ENCODE measurements around the gene NLK.
A peak's percentile ranks its signal among the peaks of the same experiment; 100 is the strongest.

NLK gene

DNA sequence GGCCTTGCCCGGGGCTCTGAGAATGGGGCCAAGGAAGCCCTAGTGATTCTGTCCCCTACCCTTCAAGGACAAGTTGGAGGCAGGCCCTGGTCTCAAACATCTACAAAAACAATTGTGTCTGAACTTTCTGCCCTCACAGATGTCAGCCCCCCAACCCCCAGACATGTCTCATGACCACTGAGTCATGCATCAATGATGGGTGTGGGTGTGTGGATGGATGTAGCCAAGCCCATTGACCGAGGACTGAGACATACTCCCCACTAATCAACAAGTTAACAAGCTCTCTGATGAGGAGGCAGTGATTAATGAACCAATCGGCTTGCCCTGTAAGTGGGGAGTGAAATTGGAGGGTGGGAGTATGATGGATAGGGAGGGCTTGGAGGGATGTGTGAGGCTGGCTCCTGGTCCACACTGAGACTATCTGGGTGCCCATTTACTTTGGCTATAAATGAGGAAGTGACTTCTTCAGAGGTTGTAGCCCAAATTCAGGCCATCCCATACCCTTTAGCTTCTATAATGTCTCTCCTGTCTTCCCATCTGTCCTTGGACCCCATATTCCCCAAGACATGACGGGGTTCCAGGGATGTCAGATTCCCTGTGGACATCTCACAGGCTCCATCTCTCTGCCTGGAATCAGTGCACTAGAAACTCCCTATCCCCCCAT lies 179.4 kb downstream of the NLK start:
- in situ Hi-C loops (cut with MboI; ENCODE audit: low sequenced_read_pairs, unreplicated experiment) = no loop called here
- TF ChIP-seq, protein P1, sequence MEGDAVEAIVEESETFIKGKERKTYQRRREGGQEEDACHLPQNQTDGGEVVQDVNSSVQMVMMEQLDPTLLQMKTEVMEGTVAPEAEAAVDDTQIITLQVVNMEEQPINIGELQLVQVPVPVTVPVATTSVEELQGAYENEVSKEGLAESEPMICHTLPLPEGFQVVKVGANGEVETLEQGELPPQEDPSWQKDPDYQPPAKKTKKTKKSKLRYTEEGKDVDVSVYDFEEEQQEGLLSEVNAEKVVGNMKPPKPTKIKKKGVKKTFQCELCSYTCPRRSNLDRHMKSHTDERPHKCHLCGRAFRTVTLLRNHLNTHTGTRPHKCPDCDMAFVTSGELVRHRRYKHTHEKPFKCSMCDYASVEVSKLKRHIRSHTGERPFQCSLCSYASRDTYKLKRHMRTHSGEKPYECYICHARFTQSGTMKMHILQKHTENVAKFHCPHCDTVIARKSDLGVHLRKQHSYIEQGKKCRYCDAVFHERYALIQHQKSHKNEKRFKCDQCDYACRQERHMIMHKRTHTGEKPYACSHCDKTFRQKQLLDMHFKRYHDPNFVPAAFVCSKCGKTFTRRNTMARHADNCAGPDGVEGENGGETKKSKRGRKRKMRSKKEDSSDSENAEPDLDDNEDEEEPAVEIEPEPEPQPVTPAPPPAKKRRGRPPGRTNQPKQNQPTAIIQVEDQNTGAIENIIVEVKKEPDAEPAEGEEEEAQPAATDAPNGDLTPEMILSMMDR (IDR thresholded peaks at IDR 0.05; ENCODE audit: borderline replicate concordance, control extremely low read depth, extremely low read depth, insufficient read depth, missing control alignments) = no peak
- no peak for DNase-seq (ENCODE audit: low spot score)

DNA sequence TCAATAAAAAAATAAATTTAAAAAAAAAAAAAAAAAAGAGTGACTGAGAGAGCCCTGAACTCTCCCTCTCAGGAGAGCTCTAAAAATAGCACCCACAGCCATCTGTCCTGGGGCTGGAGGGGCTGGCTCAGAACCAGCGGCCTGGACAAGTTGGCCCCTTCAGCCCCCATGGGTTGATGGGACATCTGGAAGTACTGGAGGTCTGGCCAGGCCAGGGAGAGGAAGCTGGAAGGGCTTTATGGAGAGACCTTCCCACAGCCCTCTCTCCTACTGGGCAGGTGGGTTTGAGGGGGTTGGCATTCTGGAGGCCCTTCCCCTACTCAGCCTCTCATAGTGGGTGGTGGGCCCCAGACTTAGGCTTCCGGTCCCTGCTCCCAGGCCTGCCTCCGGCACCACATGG lies 182.8 kb downstream of the NLK start:
- TF ChIP-seq, protein P1 (IDR thresholded peaks at IDR 0.05; ENCODE audit: borderline replicate concordance, control extremely low read depth, extremely low read depth, insufficient read depth, missing control alignments) = no peak
- in situ Hi-C loops (cut with MboI; ENCODE audit: low sequenced_read_pairs, unreplicated experiment) = no loop called here

DNA sequence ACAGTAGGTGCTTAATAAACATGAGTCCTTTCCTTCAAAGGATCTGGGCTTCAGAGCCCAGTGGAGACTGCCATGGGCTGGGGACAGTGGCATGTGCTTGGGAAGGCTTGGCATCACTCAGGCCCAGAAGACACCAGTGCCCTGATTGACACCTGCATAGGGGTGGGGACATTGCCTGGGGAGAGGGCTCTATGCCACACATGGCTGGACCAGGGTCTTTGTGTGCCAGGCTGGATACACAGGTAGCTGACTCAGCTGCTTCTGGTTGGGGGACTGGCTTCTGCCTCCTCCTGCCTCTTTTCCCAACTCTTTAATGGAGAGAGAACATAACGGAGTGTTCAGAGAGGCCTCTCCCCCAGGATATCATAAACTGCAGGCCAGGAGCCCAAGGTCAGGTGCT lies 183.4 kb downstream of the NLK start:
- DNase-seq (ENCODE audit: low spot score) = no peak
- in situ Hi-C loops (cut with MboI; ENCODE audit: low sequenced_read_pairs, unreplicated experiment) = no loop called here
- TF ChIP-seq, protein P1 (IDR thresholded peaks at IDR 0.05; ENCODE audit: borderline replicate concordance, control extremely low read depth, extremely low read depth, insufficient read depth, missing control alignments) = no peak

More for the DNA sequence above, 182.8 kb downstream of the NLK start:
- DNase-seq (ENCODE audit: low spot score) = no peak

DNA sequence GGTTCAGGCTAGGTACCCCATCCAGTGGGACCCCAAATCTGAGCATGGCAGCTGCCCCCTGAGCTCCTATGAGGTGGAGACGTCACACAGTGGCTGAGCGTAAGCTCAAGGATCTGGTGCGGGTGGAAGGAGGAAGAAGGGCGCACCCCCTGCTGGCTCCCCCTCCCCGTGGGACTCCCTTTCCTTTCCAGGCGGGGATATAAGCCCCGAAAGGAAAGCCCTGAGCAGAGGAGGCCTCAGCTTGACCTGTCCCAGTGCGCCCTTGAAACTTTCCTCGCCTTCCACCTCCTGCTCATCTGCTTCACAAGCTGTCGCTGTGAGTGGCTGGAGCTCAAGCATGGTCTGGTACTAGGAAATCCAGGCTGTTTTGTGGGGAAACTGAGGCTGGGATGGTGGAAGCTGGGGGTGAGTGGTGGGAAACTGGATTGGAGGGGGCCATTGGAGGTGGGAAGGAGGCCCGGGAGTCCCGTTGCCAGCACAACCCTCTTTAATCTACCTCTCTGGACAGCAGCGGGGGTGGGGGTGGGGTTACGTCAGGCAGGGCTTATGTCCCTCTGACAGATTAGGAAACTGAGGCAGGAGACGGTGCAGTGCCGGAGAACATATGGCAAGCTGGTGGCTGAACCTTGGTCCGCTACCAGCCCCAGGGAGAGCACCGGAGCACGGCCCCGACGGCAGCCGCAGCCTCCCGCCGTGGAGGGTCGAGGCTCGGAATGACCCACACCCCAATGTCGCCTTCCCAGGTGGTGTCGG lies 184.3 kb downstream of the NLK start:
- DNase-seq (ENCODE audit: low spot score) = no peak
- in situ Hi-C loops (cut with MboI; ENCODE audit: low sequenced_read_pairs, unreplicated experiment) = no loop called here
- TF ChIP-seq, protein P1 (IDR thresholded peaks at IDR 0.05; ENCODE audit: borderline replicate concordance, control extremely low read depth, extremely low read depth, insufficient read depth, missing control alignments) = no peak

DNA sequence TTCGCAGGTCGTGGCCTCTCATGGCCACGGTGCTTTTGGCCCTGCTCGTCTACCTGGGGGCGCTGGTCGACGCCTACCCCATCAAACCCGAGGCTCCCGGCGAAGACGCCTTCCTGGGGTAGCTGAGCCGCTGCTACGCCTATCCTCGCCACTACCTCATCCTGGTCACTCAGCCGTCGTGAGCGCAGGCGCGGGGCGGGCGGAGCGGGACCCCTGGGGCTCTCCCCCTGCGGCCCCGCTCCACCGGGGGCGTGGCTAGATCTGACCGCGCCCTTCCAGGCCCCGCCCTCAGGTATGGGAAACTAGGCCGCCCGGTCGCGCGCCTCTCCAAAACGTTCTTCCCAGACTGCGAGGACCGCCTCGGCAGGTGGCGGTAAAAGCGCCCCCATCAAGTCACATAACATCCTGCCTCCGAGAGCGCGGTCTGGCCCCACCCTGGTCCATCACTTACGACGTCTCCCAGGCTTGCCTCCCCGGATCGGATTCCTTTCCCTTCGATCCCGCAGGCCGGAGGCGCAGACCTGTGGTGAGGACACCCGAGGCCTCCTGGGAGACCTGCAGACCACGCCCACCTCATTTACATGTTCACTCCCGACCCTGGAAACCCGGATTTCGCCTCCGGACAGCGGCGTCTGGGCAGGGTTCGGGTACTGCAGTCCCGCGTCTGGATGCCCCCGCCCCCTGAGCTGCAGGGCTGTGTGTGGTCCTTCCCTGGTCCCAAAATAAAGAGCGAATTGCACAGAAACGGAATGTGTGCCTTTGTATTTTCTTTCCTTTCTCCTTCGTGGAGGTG lies 185.0 kb downstream of the NLK start:
- in situ Hi-C loops (cut with MboI; ENCODE audit: low sequenced_read_pairs, unreplicated experiment) = no loop called here
- DNase-seq (ENCODE audit: low spot score) = peak; percentile 53

More for the DNA sequence above, 185.0 kb downstream of the NLK start:
- TF ChIP-seq, protein P1 (IDR thresholded peaks at IDR 0.05; ENCODE audit: borderline replicate concordance, control extremely low read depth, extremely low read depth, insufficient read depth, missing control alignments) = no peak
